ENCODE data around the gene MPRIP.
A peak's percentile ranks its signal among the peaks of the same experiment; 100 is the strongest.

The MPRIP gene

GRCh38 chr17:17028878-17029535 lies 13.2 kb upstream of the MPRIP start:
- DNase-seq (ENCODE audit: low read depth), result no peak

DNA sequence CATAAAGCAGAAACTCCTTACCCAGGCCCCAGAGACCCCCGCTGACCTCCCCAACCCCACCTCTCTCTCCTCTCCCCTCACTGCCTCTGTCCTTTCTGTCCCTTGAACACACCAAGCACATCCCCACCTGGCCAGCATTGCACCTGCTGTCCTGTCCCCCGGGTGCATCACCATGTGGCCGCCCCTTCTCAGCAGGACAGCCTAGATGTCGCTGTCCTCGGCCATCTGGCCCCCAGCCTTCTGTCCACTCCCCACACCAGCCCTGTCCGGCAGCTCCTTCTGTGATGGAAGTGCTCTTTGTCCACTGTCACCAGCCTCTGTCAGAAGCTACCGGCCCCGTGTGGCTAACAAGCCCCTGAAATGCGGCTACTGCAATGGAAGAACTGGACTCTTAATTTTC lies 12.3 kb upstream of the MPRIP start:
- no peak for DNase-seq (ENCODE audit: low read depth)

GRCh38 chr17:17030515-17031211 lies 11.6 kb upstream of the MPRIP start:
- DNase-seq (ENCODE audit: low read depth), result no peak

GRCh38 chr17:17032131-17032692 lies 10.0 kb upstream of the MPRIP start:
- peak; percentile 68 for DNase-seq (ENCODE audit: low read depth)

- no peak for DNase-seq (ENCODE audit: low read depth)
Measured at GRCh38 chr17:17033466-17033865, 8.8 kb upstream of the MPRIP start.

DNA sequence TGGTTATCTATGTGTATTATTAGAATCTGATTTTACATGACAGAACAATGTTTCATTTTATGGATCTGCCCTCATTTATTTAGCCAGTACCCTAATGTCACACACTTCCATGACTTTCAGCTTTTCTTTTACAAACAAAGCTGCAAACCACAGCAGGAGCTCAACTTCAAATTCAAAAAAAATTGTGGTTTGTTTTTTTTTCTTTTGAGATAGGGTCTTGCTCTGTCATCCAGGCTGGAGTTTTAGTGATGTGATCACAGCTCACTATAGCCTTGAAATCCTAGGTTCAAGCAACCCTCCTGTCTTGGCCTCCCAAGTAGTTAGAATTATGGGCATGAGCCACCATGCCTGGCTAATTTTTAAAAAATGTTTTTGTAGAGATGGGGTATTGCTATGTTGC lies 8.2 kb upstream of the MPRIP start:
- no peak for DNase-seq (ENCODE audit: low read depth)

GRCh38 chr17:17034496-17035075 lies 7.7 kb upstream of the MPRIP start:
- DNase-seq (ENCODE audit: low read depth), result no peak

DNA sequence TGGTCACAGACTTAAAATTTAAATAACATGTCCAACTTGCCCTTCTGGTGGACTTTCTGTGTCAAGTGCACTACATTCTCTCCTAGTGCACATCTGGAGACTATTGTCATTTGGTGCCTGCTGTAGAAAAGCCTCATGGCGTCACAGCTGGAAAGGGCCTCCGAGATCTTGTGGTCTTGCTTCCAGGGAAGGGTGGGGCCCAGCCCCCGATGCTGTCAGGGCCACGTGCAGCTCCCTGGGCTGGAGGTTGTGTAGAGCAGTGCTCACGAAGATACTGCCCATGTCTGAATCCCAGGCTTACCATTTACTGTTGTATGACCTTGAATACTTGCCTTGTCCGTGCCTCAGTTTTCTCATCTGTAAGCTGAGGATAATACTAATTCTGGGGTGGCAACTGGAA lies 6.8 kb upstream of the MPRIP start:
- DNase-seq (ENCODE audit: low read depth), result no peak

DNA sequence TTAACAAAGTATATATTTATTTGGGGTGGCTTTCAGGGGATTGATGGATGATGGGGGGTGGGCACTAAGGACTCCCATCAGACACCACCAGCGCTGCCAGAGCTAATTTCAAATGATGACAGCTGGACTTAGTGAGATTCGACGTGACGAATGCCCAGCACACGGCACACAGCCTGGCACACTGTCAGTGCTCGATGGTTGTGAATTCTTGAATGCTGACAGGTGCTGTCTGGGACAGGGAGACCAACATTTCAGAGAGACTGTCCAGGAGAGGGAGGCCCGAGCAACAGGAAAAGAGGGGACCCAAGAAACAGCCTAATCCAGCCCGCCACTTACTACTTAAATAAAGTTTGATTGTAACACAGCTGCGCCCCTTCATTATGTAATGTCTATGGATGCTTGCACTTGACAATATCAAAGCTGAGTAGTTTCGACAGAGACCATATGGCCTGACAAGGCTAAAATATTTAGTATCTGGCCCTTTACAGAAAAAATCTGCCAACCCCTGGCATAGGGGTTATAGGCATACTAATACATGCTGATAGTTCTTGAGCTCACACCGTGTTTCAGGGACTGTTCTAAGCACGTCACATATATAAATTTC lies 6.2 kb upstream of the MPRIP start:
- DNase-seq (ENCODE audit: low read depth), result no peak

DNA sequence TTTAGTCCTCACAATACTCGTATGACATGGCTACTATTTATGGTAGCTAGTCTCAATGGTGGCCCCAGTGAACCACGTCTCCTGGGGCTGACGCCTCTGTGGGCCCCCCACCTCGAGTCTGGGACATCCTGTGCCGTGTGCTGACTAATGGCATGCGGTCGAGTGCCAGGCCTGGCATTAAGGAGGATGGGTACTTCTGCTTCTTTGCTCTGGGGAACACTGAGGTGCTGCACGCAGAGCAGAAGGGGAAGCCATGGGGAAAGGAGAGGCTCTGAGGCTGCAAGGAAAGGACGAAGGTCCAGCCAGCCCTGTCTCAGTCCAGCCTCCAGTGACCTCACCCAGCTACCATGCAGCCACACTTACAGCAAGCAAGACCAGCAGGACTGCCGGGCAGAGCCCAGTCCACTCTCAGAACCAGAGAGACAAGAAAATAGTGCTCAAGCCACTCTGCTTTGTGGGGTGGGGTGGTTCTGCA lies 5.7 kb upstream of the MPRIP start:
- DNase-seq (ENCODE audit: low read depth), result no peak

DNA sequence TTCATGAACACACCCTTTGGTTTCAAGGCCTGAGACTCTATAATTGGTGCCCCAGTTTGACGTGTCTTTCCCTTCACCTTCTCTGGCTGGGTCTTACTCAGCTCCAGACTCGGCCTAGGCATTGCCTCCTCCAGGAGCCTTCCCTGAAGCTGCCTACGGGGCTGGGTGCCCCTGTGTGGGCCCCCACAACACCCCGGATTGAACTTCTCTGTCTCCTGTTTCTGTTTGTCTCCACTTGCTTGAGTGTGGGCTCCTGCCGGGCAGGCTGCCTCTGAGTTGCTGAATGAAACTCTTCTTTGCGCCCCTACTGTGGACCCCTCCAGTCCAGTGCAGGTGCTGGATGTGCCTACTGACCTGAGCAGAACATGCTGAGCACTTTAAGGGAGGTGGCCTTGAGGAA lies 2.3 kb upstream of the MPRIP start:
- DNase-seq (ENCODE audit: low read depth), result no peak

GRCh38 chr17:17041018-17041521 lies 1.2 kb upstream of the MPRIP start:
- DNase-seq (ENCODE audit: low read depth), result no peak

DNA sequence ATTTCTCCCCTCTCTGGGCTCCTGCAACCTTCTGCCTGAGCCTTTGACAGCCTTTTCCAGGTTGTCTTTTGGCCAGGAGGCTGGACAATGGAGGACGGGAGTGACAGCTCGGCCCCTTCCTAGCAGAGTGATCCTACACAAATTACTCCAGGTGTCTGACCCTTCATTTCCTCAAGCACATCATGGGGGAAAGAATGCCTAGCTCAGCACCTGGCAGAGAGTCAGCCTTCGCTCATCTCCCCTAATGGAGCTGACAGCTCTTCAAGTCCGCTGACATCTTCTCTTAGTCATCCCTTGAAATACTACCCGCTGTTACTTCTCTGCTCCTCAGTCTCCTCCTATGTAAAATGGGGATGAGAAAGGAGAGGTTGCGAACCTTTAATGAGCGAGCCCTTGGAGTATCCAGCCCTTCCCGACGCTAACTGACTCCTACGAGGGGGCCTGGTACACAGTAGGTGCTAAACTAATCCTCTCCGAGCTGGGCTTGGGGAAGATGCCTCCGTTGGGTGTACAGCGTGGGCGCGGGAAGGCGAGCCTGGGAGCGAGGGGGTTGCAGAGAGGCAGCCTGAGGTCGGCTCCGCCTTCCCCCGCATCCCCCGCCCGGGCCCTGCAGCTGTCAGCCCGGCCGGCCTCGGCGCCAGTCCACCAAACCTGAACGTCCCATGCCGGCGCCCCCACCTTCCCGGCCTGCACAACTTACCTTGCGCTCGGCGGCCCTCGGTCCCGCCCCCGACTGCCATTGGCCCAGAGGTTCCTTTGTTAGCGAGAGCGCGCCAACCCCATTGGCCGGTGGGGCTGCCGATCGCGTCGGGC lies 480 bp upstream of the MPRIP start:
- peak; percentile 96 for DNase-seq (ENCODE audit: low read depth)

GRCh38 chr17:17042851-17043460 lies 699 bp downstream of the MPRIP start:
- DNase-seq (ENCODE audit: low read depth), result no peak

DNA sequence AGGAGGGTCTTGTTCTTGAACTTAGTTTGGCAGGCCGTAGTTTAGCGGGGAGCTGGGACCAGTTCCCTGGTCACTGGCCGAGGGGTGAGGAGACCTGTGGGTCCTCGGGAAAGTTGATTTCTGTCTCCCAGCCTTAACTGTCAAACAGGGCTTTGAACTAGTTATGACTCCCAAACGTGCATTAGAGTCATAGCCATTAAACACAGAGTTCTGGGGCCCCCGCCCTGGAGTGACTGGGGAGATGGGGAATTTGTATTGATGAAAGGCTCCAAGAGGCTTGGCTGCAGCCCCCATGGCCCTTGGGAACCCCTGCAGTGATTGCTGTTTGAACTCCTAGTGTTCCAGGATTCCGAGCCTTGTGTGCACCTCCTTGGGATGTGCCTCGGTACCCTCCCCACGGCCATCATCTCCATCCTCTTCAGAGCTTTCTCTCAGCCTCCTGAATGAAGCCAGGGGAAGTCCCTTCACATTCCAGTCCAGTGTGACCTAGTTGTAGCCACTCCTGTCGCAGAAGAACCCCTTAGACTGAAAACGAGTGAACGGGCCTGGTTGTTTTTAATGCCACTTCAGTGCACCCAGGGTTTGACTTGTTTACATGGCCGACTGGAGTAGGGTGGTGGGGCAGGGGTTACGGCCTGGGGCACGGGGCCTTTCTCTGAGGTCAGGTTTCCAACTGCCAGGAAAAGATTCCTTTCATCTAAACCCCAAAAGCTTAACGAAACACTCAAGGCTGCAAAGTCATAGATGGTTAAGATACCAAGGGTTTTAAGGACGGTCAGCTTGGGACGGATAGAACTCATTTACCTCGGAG lies 1.4 kb downstream of the MPRIP start:
- no peak for DNase-seq (ENCODE audit: low read depth)

DNA sequence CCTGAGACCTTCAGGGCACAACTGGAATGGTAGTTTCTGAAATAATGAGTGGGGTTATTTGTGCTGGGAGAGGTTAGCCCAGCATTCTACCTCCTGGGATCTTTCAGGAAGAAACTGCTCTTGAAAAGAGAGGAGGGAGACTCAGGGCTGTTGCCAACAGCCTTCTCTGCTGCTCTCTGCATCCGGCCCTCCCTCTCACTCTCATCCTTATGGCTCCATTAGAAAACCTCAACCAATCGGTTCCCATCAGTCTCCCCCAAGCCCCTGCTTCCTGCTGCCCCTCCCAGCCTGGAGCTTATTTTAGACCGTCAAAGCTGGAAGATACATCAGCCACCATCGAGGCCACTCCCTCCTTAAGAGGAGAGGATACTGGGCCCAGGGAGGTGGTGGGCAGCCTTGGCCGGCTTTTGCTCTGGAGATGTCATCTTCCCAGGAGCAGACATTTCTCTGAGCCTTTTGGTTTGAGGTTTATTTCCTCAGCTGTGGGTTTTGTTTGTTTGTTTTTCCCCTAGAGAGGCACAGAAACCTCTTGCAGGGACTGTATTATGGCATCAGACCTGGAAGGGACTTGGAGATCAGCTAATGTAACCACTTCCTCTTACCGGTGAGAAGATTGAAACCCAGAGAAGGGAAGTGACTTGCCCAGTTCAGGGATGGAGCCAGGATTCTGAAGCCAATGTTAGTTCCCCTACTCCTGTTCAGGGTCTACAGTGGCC lies 2.7 kb downstream of the MPRIP start:
- DNase-seq (ENCODE audit: low read depth), result peak; percentile 54

- DNase-seq (ENCODE audit: low read depth), result no peak
Measured at GRCh38 chr17:17048106-17048505, 5.8 kb downstream of the MPRIP start.

- DNase-seq (ENCODE audit: low read depth), result no peak
Measured at GRCh38 chr17:17050346-17051345, 8.4 kb downstream of the MPRIP start.
